ENCODE results near the gene CCDC106.

DNA sequence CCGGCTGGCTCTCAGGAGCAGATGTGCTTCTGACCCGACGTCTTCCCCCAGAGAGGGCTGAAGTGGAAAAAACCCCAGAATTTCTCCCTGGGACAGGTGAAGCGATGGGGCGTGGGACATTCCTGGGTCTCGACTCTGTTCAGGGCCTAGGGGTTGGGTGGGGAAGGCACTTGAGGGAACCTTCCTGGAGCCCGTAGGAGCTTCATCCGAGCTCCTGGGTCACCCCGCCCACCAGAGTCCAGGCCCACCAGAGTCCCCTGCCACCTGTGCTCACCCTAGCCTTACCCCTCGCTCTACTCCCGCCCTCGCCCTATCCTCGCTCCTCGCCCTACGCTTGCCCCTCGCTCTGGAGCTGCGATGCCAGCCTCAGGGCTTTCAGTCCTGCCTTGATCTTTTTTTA is 50.2 kb downstream of the CCDC106 start:
- TF ChIP-seq, protein P1, sequence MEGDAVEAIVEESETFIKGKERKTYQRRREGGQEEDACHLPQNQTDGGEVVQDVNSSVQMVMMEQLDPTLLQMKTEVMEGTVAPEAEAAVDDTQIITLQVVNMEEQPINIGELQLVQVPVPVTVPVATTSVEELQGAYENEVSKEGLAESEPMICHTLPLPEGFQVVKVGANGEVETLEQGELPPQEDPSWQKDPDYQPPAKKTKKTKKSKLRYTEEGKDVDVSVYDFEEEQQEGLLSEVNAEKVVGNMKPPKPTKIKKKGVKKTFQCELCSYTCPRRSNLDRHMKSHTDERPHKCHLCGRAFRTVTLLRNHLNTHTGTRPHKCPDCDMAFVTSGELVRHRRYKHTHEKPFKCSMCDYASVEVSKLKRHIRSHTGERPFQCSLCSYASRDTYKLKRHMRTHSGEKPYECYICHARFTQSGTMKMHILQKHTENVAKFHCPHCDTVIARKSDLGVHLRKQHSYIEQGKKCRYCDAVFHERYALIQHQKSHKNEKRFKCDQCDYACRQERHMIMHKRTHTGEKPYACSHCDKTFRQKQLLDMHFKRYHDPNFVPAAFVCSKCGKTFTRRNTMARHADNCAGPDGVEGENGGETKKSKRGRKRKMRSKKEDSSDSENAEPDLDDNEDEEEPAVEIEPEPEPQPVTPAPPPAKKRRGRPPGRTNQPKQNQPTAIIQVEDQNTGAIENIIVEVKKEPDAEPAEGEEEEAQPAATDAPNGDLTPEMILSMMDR (IDR thresholded peaks at IDR 0.05) = no peak
- TF ChIP-seq EP300 (IDR thresholded peaks at IDR 0.05; ENCODE audit: low read depth) (no peak), POLR2A (IDR thresholded peaks at IDR 0.05) (no peak), POLR2AphosphoS5 (IDR thresholded peaks at IDR 0.05) (no peak)

All from transverse colon (tissue), 4 donors.